HG03432 (cell line): ENCODE data around the gene NPC2.

Experiments used
- ATAC-seq: cut with Tn5 transposase; IDR thresholded peaks from one replicate; pipeline ENCODE4 v1.9.1; 2021; ENCODE audit warnings: mild to moderate bottlenecking, moderate library complexity; ENCODE audit not compliant: unreplicated experiment

The NPC2 gene

DNA sequence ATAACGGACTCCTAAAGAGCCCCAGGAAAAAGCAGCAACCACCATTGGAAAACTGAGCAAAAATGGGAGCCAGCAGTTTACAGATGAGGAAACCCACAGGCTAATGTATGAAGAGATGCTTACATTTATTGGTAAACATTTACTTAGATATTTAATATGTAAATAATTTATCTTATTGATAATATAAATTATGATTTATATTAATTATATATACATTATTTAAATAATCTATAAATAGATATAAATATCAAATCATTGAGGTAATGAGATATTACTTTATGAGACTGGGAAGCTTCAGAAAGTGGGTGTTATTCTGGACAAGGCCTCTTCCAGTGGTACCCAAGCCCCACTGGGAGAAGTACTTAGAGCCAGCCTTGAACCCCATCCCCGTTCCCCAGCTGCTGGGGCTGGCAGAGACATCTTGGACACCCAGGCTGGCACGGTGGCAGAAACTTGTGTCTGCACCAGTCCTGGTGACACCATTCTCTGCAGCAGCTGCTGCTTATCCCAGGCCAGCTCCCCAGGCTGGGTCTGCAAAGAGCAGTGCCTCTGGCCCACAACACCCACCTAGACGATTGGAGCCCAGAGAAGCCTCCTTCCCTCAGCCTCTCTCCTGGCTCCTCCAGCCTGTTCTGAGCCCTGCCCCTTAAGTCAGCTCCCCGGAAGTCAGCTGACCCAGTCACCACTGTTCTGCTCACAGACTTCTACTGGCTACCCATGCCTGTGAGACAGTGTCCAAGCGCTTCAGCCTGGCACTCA lies 26.4 kb upstream of the NPC2 start:
- no peak for ATAC-seq

DNA sequence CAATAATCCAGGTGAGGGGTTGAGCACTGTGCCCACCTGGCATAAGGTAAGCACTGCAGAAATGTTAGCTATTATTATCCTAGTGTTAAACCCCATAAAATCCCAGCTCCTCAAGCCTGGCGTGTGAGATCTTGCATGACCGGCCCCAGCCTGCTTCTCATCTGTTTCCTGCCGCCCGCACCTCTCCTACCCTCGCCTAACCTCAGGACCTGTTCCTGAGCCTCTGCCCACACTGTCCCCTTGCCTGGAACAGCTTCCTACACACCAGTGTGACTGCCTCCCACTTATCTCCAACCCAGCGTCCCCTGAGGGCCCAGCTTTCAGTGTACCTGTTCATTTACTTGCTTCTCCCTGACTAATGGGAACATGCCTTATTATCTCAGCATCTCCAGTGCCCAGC lies 25.1 kb upstream of the NPC2 start:
- ATAC-seq, result no peak

DNA sequence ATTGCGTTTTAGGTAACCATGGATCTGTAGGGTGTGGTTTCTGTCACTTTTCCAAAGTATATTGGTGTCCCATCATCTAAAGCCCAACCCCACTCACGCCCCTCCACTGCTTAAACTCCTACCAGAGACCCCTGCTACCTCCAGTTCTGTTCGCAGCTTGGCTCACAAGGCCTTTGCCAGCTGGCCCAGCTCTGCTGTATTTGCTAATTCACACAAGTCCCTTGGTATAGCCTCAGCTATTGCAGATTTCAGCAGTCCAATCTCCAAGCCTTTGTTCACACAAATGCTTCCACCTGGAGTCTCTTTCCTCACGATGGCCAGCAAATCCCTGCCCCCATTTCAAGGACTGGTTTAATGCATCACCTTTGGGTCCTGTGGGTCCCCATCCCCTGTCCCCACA lies 24.6 kb upstream of the NPC2 start:
- ATAC-seq, result no peak

DNA sequence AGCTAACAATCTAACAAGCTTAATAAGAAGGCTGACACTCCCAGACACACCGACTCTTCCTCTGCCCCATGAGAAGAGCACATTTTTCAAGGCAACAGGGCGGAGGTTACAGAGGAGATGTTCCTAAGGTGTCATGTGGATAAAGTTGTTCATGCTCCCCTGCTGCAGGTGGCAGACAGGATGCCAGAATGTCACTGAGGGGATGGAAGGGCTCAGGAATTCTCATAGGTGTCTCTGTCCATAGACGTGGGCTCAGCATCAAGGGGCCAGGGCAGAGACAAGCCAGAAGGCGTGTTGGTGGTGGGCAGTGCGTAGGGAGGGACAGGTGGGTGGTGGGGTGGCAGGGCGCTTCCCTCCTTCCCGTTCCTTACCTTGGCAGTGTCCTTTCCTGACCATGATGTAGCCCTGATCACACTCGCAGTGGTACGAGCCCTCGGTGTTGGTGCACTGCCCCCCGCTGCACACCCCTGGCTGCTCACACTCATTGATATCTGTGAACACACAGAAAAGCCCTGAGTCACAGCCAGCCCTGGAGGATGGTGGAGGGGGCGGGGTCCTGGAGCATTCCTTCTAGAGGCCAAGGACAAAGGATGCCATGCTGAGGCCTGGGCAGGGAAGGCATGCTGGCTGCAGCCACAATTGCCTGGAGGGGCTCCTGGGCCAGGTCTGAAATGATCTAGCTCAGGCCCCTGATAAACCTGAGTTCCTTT lies 23.5 kb upstream of the NPC2 start:
- ATAC-seq, result no peak

DNA sequence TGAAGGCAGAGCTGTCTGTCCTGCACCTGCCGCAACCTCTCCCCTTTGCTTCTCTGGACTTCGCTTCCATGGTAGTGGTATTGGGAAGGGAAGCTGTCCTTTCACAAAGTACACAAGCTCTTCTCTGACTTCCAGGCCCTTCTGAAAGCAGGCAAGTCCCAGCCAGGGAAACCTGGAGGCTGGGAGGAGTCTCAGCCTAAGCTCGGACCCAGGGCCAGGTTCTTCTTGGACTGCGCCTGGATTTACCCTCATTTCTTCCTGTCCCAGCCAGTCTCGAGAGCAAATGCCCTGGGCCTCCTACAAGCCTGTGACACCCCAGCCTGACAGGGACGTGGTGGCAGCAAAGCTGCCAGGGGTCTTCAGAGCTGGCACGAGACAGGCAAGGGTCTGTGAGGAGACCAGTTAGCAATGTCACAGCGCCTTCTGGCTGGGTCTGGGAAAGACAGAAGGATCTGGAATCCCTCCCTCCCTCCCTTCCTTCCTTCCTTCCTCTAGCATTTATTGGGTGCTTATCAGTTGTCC lies 22.8 kb upstream of the NPC2 start:
- ATAC-seq, result no peak

DNA sequence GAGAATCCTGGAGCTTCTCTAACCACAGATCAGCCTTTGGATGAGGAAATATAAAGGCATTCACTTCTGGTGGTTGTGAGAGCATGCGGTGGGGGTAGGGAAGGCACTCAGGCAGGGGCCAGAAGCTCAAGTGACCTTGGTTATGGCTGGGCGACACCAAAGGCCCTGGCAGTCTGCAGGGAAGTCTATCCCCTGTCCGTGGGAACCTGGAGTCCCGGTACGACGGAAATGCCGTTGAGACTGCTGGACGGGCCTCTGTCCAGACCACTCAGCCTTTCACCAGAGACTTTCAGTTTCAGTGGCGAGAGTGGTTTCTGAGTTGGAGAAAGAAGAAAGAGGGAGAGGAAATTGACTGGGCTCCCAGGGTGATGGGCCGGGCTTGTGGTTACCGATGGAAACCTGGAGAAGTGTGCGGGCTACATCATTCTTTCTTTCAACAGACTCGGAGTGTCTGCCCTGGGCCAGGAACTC lies 21.4 kb upstream of the NPC2 start:
- ATAC-seq, result no peak

DNA sequence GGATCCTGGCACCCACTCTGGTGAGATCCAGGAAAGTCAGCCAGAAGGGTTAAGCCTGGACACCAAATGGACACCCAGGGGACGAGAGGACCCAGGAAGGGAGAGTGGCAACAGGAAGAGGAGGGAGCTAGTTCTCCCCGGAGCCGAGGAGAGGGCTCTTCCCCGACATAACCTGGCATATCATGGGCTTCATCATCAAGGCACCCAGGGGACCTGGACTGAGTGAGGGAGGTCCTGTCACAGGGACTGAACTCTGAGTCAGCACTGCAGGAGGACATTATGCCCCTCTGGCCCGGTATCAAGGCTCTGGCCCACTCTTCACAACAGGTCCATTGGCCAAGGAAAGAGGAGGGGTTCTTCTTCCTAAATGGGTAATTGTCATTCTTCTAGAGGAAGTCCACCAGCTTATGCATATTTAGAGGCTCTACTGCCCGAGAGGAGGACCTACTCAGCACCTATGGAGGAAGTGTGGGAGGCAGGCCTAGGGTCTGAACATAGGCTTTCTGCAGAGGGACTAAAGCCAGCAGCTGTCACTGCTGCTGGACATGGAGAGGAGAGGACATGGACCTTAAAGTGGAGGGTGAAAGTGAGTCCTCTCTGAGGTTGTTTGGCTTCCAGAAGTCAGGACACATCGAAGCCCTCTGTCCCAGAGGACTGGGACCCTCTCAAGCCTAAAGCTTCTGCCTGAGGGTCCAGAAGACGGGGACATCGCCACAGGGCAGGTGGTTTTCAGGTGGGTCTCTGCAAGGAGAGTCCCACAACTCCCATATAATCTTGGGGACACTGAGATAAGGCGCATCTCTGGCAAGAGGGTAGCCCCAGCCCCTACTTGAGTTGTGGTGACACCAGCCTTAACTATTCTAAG lies 19.1 kb upstream of the NPC2 start:
- ATAC-seq, result no peak

DNA sequence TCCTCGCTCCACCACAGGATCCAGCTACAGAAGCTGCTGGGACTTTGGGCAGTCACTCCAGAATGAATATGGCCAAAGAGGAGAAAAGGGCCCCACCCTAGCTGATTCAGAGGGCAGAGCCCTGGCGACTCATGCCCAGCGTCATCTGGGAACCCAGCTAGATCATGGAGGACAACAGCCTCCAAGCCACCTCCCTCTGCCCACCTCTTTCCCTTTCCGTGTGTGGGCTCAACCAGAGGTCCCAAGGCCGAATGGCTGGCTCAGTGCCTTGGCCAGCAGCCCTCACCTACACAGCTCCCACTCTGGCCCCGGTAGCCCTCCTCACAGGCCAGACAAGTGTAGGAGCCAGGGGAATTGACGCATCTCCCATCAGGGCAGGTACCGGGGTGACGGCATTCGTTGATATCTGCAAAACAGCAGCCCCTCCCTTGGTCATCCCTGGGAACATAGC lies 17.9 kb upstream of the NPC2 start:
- no peak for ATAC-seq

DNA sequence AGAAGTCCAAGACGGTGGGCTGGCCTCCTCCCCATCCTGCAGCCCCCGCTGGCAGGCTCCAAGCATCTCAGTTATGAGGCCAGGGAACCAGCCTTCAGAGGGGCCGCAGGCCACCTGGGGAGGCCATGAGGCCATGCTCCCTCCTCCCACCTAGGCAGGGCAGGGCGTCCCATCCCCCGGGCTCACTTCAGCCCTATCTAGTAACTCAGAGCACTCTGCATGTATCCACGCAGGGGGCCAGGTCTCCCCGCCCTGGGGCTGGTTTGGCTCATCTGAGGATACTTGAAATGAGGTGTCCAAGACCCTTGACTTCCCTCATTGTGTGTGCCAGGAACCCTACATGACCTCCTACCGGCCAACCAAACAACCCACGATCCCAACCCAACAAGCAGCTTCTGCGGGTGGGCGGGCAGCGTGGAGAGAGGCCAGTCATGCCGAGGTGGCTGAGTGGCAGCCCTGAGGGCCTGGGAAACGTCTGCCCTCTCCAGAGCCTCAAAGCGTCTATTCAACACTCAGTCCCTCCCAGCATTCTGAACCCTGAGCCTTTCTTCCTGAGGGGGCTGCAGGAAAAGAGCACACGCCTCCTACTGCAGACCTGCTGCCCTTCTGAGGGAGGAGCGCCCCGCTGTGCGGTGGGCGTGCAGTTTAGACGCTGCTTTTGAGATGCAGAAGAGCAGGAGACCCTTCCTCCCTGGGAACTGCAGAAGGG lies 17.3 kb upstream of the NPC2 start:
- no peak for ATAC-seq

DNA sequence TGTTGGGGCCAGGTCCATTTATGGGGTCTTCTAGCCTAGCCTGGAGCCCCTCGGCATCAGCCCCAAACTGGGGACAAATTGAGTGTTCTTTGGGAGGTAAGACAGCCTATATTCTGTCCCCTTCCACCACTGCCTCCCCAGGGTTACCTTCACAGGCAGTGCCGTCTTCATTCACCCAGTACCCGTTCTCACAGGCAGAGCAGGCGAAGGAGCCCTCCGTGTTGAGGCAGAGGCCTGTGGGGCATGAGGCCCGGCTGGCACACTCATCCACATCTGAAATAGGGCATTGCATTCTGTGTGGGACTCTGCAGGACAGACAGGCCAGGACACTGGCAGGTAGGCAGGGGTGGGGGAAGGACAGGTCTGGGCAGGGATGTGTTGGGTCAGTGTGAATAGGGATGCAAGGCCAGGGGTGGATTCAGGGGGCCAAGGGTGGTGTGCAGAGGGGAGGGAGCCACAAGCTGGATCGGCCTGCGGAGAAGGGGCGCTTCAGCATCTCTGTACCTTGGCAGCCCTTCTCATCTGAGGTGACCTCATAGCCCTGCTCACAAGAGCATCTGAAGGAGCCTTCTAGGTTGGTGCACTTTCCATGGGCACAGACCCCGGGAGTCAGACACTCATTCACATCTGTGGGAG lies 16.6 kb upstream of the NPC2 start:
- ATAC-seq, result no peak

DNA sequence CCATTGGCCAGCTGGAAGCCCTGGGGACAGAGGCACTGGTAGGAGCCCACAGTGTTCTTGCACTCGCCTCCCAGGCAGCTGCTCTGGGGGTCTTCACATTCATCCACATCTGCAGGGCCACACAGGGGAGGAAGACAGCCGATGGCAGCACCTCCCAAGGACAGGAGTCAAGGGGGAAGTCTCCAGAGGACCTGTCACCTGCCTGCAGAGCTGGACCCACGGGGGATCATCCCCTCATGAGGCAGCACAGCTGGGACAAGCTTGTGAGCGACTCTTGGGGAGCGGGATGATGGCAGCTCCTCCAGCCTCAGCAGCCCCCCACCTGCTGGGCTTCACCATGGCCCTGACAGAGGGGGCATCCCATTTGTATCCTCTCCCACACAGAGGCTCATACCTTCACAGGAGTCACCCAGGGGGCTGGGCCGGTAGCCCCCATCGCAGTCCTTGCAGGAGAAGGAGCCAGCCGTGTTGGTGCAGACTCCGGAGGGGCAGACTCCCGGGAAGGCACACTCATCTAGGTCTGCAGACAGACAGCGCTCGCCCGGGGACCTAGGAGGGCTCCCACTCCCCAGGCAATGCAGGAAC lies 15.8 kb upstream of the NPC2 start:
- ATAC-seq, result no peak

DNA sequence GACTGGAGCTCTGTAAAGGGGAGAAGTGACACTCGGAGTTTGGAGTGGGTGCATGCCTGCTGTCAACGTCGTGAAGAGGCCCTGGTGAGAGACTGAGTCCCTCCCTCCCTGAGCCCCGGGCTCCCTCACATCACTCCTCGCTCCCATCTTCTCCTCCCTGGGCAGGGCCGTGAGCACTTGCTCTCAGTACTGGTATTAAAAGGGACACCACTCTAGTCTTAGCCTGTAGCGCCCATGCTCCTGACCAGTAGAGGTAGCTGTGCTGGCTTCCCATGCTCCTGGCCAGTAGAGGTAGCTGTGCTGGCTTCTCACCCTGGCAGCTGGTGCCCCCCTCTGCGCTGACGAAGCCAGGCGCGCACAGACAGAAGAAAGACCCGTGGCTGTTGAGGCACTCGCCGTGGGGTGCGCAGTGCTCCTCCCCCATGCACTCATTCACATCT lies 15.2 kb upstream of the NPC2 start:
- no peak for ATAC-seq

DNA sequence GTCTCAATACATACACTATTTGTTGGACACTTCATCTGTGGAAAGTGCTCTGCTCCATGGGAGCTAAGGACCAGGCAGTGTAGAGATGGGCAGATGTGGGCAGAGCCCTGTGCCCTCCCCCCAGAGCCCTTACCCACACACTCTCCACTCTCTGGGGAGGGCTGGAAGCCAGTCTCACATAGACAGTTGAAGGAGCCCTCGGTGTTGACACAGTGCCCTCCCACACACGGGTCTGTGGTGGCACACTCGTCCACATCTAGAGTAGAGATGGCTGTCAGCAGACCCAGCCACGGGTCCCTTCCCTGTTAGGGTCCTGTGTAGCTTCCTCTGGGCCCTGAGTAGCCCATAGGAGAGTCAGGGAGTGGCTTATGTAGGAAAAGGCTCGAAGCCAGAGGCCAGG lies 14.7 kb upstream of the NPC2 start:
- no peak for ATAC-seq

DNA sequence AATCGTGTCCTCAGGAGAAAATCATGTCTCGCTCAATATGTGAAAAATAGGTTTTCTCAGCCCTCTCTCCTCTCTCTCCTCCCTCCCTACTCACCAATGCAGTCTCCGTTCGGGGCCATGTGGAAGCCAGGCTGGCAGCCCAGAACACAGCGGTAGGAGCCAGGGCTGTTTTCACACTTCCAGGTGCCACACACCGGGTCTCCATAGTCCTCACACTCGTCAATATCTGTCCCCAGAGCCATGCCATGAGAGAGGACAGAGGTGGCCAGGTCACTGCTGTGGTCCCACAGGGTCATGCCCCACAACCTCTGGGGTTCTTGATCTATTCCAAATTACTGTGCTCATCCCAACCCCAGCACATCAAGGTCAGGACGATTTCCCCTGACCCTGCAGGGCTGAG lies 14.0 kb upstream of the NPC2 start:
- ATAC-seq, result no peak

DNA sequence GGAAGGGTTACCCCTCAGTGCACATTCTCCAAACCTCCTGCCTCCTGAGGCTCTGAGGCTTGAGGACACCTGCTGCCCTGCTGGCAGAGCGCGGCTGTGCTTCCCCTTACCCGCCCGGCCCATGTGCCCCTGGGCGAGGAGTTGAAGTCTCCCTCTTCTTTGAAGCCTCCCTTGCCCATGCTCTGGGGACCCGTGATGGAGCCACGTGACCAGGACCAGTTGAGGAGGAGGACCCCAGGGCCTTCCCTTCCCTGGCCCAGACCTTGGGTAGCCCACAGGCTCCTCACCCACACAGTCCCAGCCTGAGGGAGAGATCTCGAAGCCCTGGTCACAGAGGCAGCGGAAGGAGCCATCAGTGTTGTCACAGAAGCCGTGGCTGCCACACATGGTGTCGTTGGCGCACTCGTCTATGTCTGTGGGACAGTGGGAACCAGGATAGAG lies 13.3 kb upstream of the NPC2 start:
- ATAC-seq, result no peak

DNA sequence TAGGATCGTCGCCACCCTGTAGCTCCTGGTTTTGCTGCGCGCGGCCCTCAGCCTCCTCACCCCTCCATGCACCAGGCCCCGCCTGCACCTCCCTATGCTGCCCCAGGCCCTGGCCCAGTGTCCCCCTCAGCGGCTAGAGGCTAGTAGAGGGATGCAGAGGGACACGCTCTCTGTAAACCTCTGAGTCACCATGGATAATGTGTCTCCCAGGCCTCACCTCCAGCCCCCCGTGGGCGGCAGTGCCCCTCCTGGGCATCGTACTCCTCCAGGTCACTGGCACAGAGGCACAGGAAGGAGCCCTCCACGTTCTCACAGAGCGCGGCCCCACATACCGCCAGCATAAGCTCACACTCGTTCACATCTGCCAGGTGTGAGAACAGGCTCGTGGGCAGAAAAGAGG lies 12.7 kb upstream of the NPC2 start:
- no peak for ATAC-seq

DNA sequence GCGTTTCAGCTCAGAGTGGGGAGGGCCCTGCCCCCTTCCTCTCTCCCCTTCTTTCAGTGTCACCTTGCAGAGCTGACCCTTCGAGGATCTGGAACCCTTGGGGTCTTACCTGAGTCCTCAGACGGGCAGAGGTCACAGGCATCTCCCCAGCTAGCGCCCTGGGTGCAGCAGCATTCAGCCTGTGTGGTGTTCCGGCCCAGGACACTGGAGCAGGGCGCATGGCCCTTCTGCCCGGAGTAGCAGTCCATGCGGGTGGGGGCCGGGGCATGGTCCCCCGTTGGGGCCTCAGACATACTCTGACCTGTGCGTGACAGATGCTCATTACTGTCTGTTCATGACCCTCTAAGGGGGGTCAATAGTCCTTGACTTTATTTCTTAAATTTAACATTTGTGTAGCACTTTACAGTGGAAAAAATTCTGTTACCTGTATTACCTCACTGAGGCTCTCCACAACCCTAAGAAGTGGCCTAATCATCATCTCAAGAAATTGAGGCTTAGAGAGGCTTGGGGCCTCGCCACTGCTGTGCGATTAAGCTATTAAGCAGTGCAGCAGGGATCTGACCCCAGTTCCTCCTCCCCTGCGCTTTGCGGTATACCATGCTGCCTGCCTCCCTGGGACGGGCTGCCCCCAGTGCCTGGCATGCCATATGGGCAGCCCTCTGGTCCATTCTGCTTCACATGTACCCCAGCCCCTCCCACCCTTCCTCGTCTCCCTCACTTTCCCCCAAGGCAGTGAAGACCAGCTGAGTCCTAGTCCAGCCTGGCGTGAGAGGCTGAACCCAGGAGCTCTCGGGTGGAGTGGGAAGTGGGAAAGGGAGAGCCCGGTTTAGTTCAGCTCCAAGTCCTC lies 12.0 kb upstream of the NPC2 start:
- ATAC-seq, result no peak

DNA sequence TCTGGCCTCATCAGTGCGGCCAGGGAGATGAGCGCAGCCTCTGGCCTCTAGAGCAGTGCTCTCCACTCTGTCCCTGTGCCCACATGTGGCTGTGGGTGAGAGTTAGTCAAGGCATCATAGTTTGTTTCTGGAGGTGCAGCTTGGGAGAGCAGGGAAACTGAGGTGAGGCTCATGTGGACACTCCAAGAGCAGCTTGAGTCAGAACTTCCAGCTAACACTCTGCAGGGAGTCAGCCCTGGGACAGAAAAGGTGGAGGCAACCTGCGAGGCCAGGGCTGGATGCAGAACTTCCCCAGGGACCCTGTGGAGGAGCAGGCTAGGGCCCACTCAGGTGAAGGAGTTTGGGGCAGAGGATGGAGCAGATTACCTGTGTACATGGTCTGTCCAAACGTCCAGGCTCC lies 11.3 kb upstream of the NPC2 start:
- no peak for ATAC-seq

DNA sequence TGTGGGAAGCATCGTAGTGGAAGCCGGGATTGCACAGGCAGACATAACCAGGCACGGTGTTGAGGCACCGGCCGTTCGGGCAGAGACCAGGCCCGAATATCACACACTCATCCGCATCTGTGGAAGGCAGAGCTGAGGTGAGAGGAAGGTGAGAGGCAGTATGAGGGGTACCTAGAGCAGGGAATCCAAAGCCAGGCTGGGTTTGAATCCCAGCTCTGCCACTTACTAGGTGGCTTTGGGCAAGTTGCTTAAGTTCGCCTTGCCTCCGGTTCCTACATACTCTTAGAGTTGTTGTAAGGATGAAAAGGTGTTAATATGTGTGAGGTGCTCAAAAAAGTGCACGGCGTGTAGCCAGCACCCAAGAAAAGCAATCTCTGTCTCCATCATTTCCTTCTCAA lies 10.8 kb upstream of the NPC2 start:
- no peak for ATAC-seq
